ENCODE measurements around the gene ANKRD39. TPM values are rescaled to one million over a fixed set of nuclear protein-coding genes. Genes with fewer than 3 reads are reported as not detected.
A peak's percentile ranks its signal among the peaks of the same experiment; 100 is the strongest.

ANKRD39 gene
- total and polyA plus RNA-seq, 2 donors (not counting 1 experiment from before 2014, with no cell fraction given): 14.8 to 19.3 TPM

GRCh38 chr2:96874198-96874831 lies 16.5 kb upstream of the ANKRD39 start:
- Histone ChIP-seq H3K4me1 (ENCODE audit: control insufficient read depth in 2 of 2, insufficient read depth in 2 of 2, low read length in 2 of 2) (peaks cover 24 to 29% of the 10 kb centered on the region in 2 donors), H3K36me3 (replicated peaks in 1 of 2; ENCODE audit: control extremely low read depth in 1 of 2, control insufficient read depth in 1 of 2, extremely low read depth in 1 of 2, insufficient read depth in 2 of 2, low read length in 1 of 2) (no peaks in the 10 kb centered on the region), H3K27me3 (replicated peaks in 1 of 4; ENCODE audit: control extremely low read depth in 1 of 4, control insufficient read depth in 3 of 4, insufficient read depth in 4 of 4, low read length in 3 of 4) (peaks cover 0 to 18% (median 6%) of the 10 kb centered on the region in 4 experiments), H4K20me1 (ENCODE audit: control insufficient read depth, insufficient read depth, low read length, poor library complexity, severe bottlenecking) (no peaks in the 10 kb centered on the region), H3K27ac (ENCODE audit: low read length in 2 of 2) (peak overlapping the region in 1 of 2 donors; percentile 50), H2AFZ (ENCODE audit: insufficient read depth, low read depth, low read length, poor library complexity, severe bottlenecking) (peak overlapping the region; percentile 41), H3K79me2 (ENCODE audit: control insufficient read depth, insufficient read depth, low read length) (no peaks in the 10 kb centered on the region), H3K4me3 (ENCODE audit: control extremely low read depth in 1 of 5, extremely low read depth in 1 of 5, insufficient read depth in 1 of 5, low read depth in 2 of 5, low read length in 4 of 5) (peak overlapping the region in 3 of 5 experiments; percentile 8 to 22 (median 18)), H3K4me2 (replicated peaks; ENCODE audit: low read depth, low read length, poor library complexity, severe bottlenecking) (peak overlapping the region; percentile 68), H3K9me3 (ENCODE audit: control extremely low read depth in 1 of 3, control insufficient read depth in 2 of 3, insufficient read depth in 1 of 3, low read length in 2 of 3) (no peaks in the 10 kb centered on the region), H3K9ac (ENCODE audit: low read length) (peak overlapping the region; percentile 36)
- intact Hi-C loops (cut with micrococcal nuclease): loop anchor here (5.0 kb wide), 1 partner anchor 68 kb away; no protein-coding TSS in a partner anchor
- DNase-seq: peak; percentile 84
- H3K4me1 Mint-ChIP-seq: peaks cover 25% of the 10 kb centered on the region
- no peaks in the 10 kb centered on the region for H3K9me3 Mint-ChIP-seq (ENCODE audit: insufficient read depth)
- H3K27ac Mint-ChIP-seq: peak overlapping the region; percentile 51
- peaks cover 8% of the 10 kb centered on the region for H3K27me3 Mint-ChIP-seq
- ATAC-seq (ENCODE audit: low read depth): peak; percentile 63
- ChIA-PET CTCF (interaction anchor here (0.6 to 2.8 kb wide), 4 partner anchors 13 to 238 kb away, joined by 3 to 17 read pairs (median 4); partner anchors contain the start of gene ANKRD39), POLR2A (interaction anchor here (0.9 kb wide), 1 partner anchor 16 kb away, joined by 3 read pairs; the partner anchor contains the start of gene ANKRD39)
- TF ChIP-seq EZH2 (IDR thresholded peaks at IDR 0.05; ENCODE audit: borderline replicate concordance, insufficient read depth, low read depth, low read length, poor library complexity, severe bottlenecking): no peak
- TF ChIP-seq CTCF (IDR thresholded peaks at IDR 0.05): no peak
- 33% methylated on average over 11 of the region's 18 CpGs for WGBS (ENCODE audit: insufficient coverage)
- H3K4me3 Mint-ChIP-seq: peak overlapping the region; percentile 69

- WGBS (ENCODE audit: insufficient coverage): 55% methylated on average over 6 of the region's 8 CpGs
- Histone ChIP-seq H2AFZ (ENCODE audit: insufficient read depth, low read depth, low read length, poor library complexity, severe bottlenecking) (no peak overlapping the region), H3K79me2 (ENCODE audit: control insufficient read depth, insufficient read depth, low read length) (no peaks in the 10 kb centered on the region), H3K4me2 (replicated peaks; ENCODE audit: low read depth, low read length, poor library complexity, severe bottlenecking) (peak overlapping the region; percentile 68), H3K27ac (ENCODE audit: low read length in 2 of 2) (peak overlapping the region in 1 of 2 donors; percentile 50), H3K9me3 (ENCODE audit: control extremely low read depth in 1 of 3, control insufficient read depth in 2 of 3, insufficient read depth in 1 of 3, low read length in 2 of 3) (no peaks in the 10 kb centered on the region), H4K20me1 (ENCODE audit: control insufficient read depth, insufficient read depth, low read length, poor library complexity, severe bottlenecking) (no peaks in the 10 kb centered on the region), H3K4me1 (ENCODE audit: control insufficient read depth in 2 of 2, insufficient read depth in 2 of 2, low read length in 2 of 2) (peaks cover 24 to 31% of the 10 kb centered on the region in 2 donors), H3K9ac (ENCODE audit: low read length) (peak overlapping the region; percentile 36), H3K27me3 (replicated peaks in 1 of 4; ENCODE audit: control extremely low read depth in 1 of 4, control insufficient read depth in 3 of 4, insufficient read depth in 4 of 4, low read length in 3 of 4) (peaks cover 0 to 22% (median 6%) of the 10 kb centered on the region in 4 experiments), H3K36me3 (replicated peaks in 1 of 2; ENCODE audit: control extremely low read depth in 1 of 2, control insufficient read depth in 1 of 2, extremely low read depth in 1 of 2, insufficient read depth in 2 of 2, low read length in 1 of 2) (no peaks in the 10 kb centered on the region), H3K4me3 (ENCODE audit: control extremely low read depth in 1 of 5, extremely low read depth in 1 of 5, insufficient read depth in 1 of 5, low read depth in 2 of 5, low read length in 4 of 5) (no peak overlapping the region)
- H3K9me3 Mint-ChIP-seq (ENCODE audit: insufficient read depth): no peaks in the 10 kb centered on the region
- H3K4me1 Mint-ChIP-seq: peaks cover 25% of the 10 kb centered on the region
- no peak for TF ChIP-seq CTCF (IDR thresholded peaks at IDR 0.05)
- no peak for TF ChIP-seq EZH2 (IDR thresholded peaks at IDR 0.05; ENCODE audit: borderline replicate concordance, insufficient read depth, low read depth, low read length, poor library complexity, severe bottlenecking)
- no peak overlapping the region for H3K4me3 Mint-ChIP-seq
- CTCF ChIA-PET: interaction anchor here (1.1 to 2.8 kb wide), 2 partner anchors 14 to 16 kb away, joined by 3 to 17 read pairs; partner anchors contain the start of gene ANKRD39
- POLR2A ChIA-PET: no interaction called here
- H3K27me3 Mint-ChIP-seq: peaks cover 8% of the 10 kb centered on the region
- H3K27ac Mint-ChIP-seq: no peak overlapping the region
- intact Hi-C loops (cut with micrococcal nuclease): loop anchor here (5.0 kb wide), 1 partner anchor 69 kb away; no protein-coding TSS in a partner anchor
- DNase-seq (no peak), ATAC-seq (ENCODE audit: low read depth) (no peak)
These were observed 15.9 kb upstream of the ANKRD39 start for GRCh38 chr2:96873651-96874096.

All from B cell (primary cell).